Calu3 (cell line): ENCODE measurements around the gene DSE. TPM values are rescaled to one million over a fixed set of nuclear protein-coding genes. Genes with fewer than 3 reads are reported as not detected.
"Not testable (repeated sequence)": the region's sequence is repeated elsewhere in the genome, so short reads cannot be mapped to it uniquely, and the experiment has no call there.

Experiments used
- BruUV-seq: library from RNA; stranded (reverse); fragments of 400-500 nt; replicated peaks from 2 replicates; lab custom pipeline; 2021; lab: Mats Ljungman, UMichigan
- CTCF ChIA-PET: fragments of 300-600 bp; sonication (Branson Sonifier 250); formaldehyde crosslinking; loops from one replicate; lab custom pipeline; 2022; ENCODE audit warnings: antibody characterized with exemption; lab: Charles Lee
- DNase-seq: peaks from one replicate; pipeline ENCODE4 v3.0.0; 2022
- H3K27ac Mint-ChIP-seq: one replicate; pipeline ENCODE4 v1.8.0; 2022; ENCODE audit warnings: mixed read lengths; ENCODE audit not compliant: unreplicated experiment
- H3K27me3 Mint-ChIP-seq: one replicate; pipeline ENCODE4 v1.8.0; 2022; ENCODE audit warnings: mixed read lengths; ENCODE audit not compliant: unreplicated experiment
- H3K36me3 Mint-ChIP-seq: one replicate; pipeline ENCODE4 v1.8.0; 2022; ENCODE audit warnings: mild to moderate bottlenecking, moderate library complexity, mixed read lengths; ENCODE audit not compliant: insufficient read depth, unreplicated experiment
- H3K4me1 Mint-ChIP-seq: one replicate; pipeline ENCODE4 v1.8.0; 2022; ENCODE audit warnings: mild to moderate bottlenecking, low read depth, mixed read lengths; ENCODE audit not compliant: unreplicated experiment
- H3K4me3 Mint-ChIP-seq: one replicate; pipeline ENCODE4 v1.8.0; 2022; ENCODE audit warnings: mild to moderate bottlenecking, low read depth, moderate library complexity, mixed read lengths; ENCODE audit not compliant: unreplicated experiment
- H3K9me3 Mint-ChIP-seq: one replicate; pipeline ENCODE4 v1.8.0; 2022; ENCODE audit warnings: low read depth, mixed read lengths; ENCODE audit not compliant: unreplicated experiment
- CTCF ChIP-seq: fragments of 200-600 bp; IDR thresholded peaks from one replicate; pipeline ENCODE4 v1.8.0; 2022; ENCODE audit warnings: antibody characterized with exemption; ENCODE audit not compliant: unreplicated experiment
- intact Hi-C: fragments of 100-400 bp; cut with micrococcal nuclease; formaldehyde crosslinking; loops from one replicate; pipeline ENCODE4 v1.10.0; 2022; ENCODE audit not compliant: unreplicated experiment
- total RNA-seq: library from RNA; stranded (reverse); gene quantifications from 2 replicates; pipeline ENCODE4 v1.2.3, GENCODE V29; 2022

The DSE gene
- total RNA-seq, 1 experiment from 2014 or later: 43.8 TPM

GRCh38 chr6:116330511-116330910, 40.2 kb upstream of the DSE start:
- Mint-ChIP-seq H3K27ac (no peak overlapping the region), H3K36me3 (no peaks in the 10 kb centered on the region), H3K27me3 (no peaks in the 10 kb centered on the region), H3K4me1 (no peaks in the 10 kb centered on the region), H3K4me3 (no peak overlapping the region), H3K9me3 (no peaks in the 10 kb centered on the region)
- CTCF ChIA-PET: no interaction called here
- intact Hi-C loops: no loop called here
- DNase-seq: no peak
- no peak for TF ChIP-seq CTCF
- no TSS peak for BruUV-seq

DNA sequence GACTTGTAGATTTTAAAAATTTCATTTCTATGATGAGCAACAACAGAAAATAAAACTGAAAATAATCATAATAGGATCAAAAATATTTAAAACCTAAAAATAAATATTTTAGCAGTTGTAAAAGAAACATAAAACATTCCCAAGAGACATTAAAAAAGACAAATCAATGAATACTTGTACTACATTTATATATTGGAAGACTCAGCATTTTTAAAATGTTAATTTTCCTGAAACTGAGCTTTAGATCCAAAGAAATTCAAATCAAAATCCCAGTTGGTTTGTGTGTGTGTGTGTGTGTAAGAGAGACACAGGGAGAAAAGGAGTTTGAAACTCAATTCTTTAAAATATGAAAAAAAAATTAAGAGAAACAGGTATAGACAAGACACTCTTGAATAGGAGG, 38.7 kb upstream of the DSE start:
- no peak for DNase-seq
- intact Hi-C loops: no loop called here
- CTCF ChIA-PET: no interaction called here
- Mint-ChIP-seq H3K4me3 (no peak overlapping the region), H3K4me1 (no peaks in the 10 kb centered on the region), H3K9me3 (no peaks in the 10 kb centered on the region), H3K27me3 (no peaks in the 10 kb centered on the region), H3K36me3 (no peaks in the 10 kb centered on the region), H3K27ac (no peak overlapping the region)
- TF ChIP-seq CTCF: no peak
- BruUV-seq: no TSS peak

DNA sequence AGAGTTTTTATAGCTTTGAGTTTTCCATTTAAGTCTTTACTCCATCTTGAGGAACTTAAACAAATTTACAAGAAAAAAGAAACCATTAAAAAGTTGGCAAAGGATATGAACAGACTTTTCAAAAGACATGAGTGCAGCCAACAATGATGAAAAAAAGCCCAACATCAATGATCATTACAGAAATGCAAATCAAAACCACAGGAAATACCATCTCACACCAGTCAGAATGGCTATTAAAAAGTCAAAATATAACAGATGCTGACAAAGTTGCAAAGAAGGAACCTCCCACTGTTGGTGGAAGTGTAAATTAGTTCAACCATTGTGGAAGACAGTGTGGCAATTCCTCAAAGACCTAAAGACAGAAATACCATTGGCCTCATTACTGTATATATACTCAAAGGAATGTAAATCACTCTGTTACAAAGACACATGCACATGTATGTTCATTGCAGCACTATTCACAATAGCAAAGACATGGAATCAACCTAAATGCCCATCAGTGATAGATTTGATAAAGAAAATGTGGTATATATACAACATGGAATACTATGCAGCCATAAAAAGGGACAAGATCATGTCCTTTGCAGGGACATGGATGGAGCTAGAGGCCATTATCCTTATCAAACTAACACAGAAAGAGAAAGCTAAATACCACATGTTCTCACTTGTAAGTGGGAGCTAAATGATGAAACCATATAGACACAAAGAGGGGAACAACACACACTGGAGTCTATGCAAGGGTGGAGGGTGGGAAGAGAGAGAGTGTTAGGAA, 35.9 kb upstream of the DSE start:
- DNase-seq, intact Hi-C loops, H3K9me3 Mint-ChIP-seq, H3K4me3 Mint-ChIP-seq, H3K4me1 Mint-ChIP-seq, BruUV-seq, H3K27me3 Mint-ChIP-seq, H3K27ac Mint-ChIP-seq, CTCF ChIA-PET, H3K36me3 Mint-ChIP-seq: not testable (repeated sequence)

DNA sequence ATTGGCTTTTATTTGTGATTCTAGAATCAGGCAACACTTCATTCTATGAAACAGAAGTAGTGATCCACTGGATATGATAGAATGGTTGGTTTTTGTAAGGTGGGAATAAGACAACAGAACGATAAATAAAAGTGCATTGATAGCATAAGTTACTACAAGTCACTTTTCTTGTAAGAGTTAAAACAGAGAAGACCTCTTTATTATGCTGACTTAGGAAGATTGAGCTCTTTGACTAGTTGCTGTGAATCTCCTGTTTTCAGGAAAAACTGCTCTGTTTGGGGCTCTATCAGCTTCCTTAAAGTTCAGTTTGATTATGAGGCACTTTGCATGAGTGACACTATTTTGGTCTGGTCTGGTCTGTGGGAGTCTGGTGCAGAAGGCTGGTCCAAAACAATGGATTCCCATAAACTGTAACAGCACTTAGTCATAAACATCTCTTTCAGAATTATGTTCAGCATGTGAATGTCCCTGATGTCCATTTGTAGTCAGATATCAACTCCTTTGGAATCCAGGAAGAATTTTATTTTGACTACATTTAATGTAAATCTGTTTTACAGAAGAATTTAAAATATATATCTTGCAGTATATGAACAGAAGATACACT, 35.0 kb upstream of the DSE start:
- H3K9me3 Mint-ChIP-seq: no peaks in the 10 kb centered on the region
- H3K4me3 Mint-ChIP-seq: no peak overlapping the region
- BruUV-seq: no TSS peak
- intact Hi-C loops: no loop called here
- no peaks in the 10 kb centered on the region for H3K27me3 Mint-ChIP-seq
- H3K4me1 Mint-ChIP-seq: no peaks in the 10 kb centered on the region
- DNase-seq: no peak
- no peaks in the 10 kb centered on the region for H3K36me3 Mint-ChIP-seq
- TF ChIP-seq CTCF: no peak
- H3K27ac Mint-ChIP-seq: no peak overlapping the region
- CTCF ChIA-PET: no interaction called here

DNA sequence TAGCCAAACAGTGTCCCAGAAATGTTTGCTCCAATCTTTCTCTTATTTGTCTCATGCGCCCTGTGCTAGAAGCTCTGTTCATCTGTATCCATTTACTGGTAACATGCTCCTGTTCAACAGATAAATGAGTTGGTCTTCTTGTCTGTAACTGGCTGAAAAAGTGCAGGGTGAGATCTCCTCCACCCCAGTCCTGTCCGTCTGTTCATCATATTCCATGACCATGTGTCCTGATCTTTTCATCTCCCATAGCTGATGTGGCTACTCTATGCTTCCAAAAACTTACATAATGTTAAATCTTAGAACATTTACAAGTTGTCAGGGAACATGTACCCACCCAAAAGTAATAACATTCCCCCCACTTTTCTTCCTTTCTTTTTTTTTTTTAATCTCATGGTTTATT, 31.8 kb upstream of the DSE start:
- intact Hi-C loops: no loop called here
- Mint-ChIP-seq H3K27me3 (no peaks in the 10 kb centered on the region), H3K4me3 (no peak overlapping the region), H3K27ac (no peak overlapping the region), H3K4me1 (no peaks in the 10 kb centered on the region), H3K9me3 (no peaks in the 10 kb centered on the region), H3K36me3 (no peaks in the 10 kb centered on the region)
- DNase-seq: no peak
- CTCF ChIA-PET: interaction anchor here (0.7 kb wide), 1 partner anchor 119 kb away, joined by 4 read pairs; no protein-coding TSS in a partner anchor
- no peak for TF ChIP-seq CTCF
- no TSS peak for BruUV-seq

GRCh38 chr6:116340625-116341024, 30.1 kb upstream of the DSE start:
- H3K36me3 Mint-ChIP-seq, BruUV-seq, DNase-seq, intact Hi-C loops, H3K27ac Mint-ChIP-seq, H3K4me1 Mint-ChIP-seq, H3K9me3 Mint-ChIP-seq, CTCF ChIA-PET, H3K4me3 Mint-ChIP-seq: not testable (repeated sequence)
- peaks cover 16% of the 10 kb centered on the region for H3K27me3 Mint-ChIP-seq
